Progenitor cell of endocrine pancreas (in vitro differentiated cells): ENCODE results near the gene NUDT5. TPM values are rescaled to one million over a fixed set of nuclear protein-coding genes. Genes with fewer than 3 reads are reported as not detected.
A peak's percentile ranks its signal among the peaks of the same experiment; 100 is the strongest.

Experiments used
- DNase-seq: peaks from one replicate; pipeline ENCODE4 v3.0.0; 2021; ENCODE audit warnings: low spot score; ENCODE audit not compliant: unreplicated experiment
- H3K27ac Mint-ChIP-seq: 2 replicates; pipeline ENCODE4 v1.8.0; 2021; ENCODE audit warnings: mild to moderate bottlenecking, moderate library complexity, mixed read lengths
- H3K27me3 Mint-ChIP-seq: 2 replicates; pipeline ENCODE4 v1.8.0; 2021; ENCODE audit warnings: mixed read lengths
- H3K36me3 Mint-ChIP-seq: 2 replicates; pipeline ENCODE4 v1.8.0; 2022; ENCODE audit warnings: mixed read lengths; ENCODE audit not compliant: insufficient read depth
- H3K4me1 Mint-ChIP-seq: 2 replicates; pipeline ENCODE4 v1.8.0; 2021; ENCODE audit warnings: low read depth, mixed read lengths
- H3K4me3 Mint-ChIP-seq: 2 replicates; pipeline ENCODE4 v1.8.0; 2021; ENCODE audit warnings: low read depth, mild to moderate bottlenecking, moderate library complexity, mixed read lengths
- H3K9me3 Mint-ChIP-seq: 2 replicates; pipeline ENCODE4 v1.8.0; 2021; ENCODE audit warnings: low read depth, mixed read lengths
- CTCF ChIP-seq: fragments of 200-600 bp; sonication (generic); IDR thresholded peaks from one replicate; pipeline ENCODE4 v1.5.0; 2021; ENCODE audit warnings: antibody characterized with exemption, mild to moderate bottlenecking; ENCODE audit not compliant: unreplicated experiment
- total RNA-seq: library from RNA; stranded (reverse); gene quantifications from 2 replicates; pipeline ENCODE4 v1.2.1, GENCODE V29; 2021

Gene NUDT5
- total RNA-seq, 1 donor from 2014 or later = 56.5 TPM

- H3K4me3 Mint-ChIP-seq = no peak overlapping the region
- no peak for TF ChIP-seq CTCF
- no peaks in the 10 kb centered on the region for H3K9me3 Mint-ChIP-seq
- peaks cover 19% of the 10 kb centered on the region for H3K36me3 Mint-ChIP-seq
- H3K27ac Mint-ChIP-seq = no peak overlapping the region
- peaks cover 6% of the 10 kb centered on the region for H3K4me1 Mint-ChIP-seq
- no peak for DNase-seq
- H3K27me3 Mint-ChIP-seq = no peaks in the 10 kb centered on the region
These were observed 5.9 kb upstream of the NUDT5 start for GRCh38 chr10:12201543-12201942.

GRCh38 chr10:12200850-12201249 lies 5.2 kb upstream of the NUDT5 start:
- DNase-seq = no peak
- no peak overlapping the region for H3K27ac Mint-ChIP-seq
- H3K27me3 Mint-ChIP-seq = no peaks in the 10 kb centered on the region
- no peaks in the 10 kb centered on the region for H3K9me3 Mint-ChIP-seq
- H3K36me3 Mint-ChIP-seq = peaks cover 17% of the 10 kb centered on the region
- H3K4me1 Mint-ChIP-seq = peaks cover 12% of the 10 kb centered on the region
- no peak overlapping the region for H3K4me3 Mint-ChIP-seq
- no peak for TF ChIP-seq CTCF

GRCh38 chr10:12198156-12198555 lies 2.5 kb upstream of the NUDT5 start:
- H3K27me3 Mint-ChIP-seq = no peaks in the 10 kb centered on the region
- no peak overlapping the region for H3K27ac Mint-ChIP-seq
- H3K4me3 Mint-ChIP-seq = peak overlapping the region; percentile 46
- peaks cover 10% of the 10 kb centered on the region for H3K36me3 Mint-ChIP-seq
- TF ChIP-seq CTCF = no peak
- H3K9me3 Mint-ChIP-seq = no peaks in the 10 kb centered on the region
- no peak for DNase-seq
- peaks cover 21% of the 10 kb centered on the region for H3K4me1 Mint-ChIP-seq

GRCh38 chr10:12196531-12197211 lies 980 bp upstream of the NUDT5 start:
- Mint-ChIP-seq H3K27me3 (no peaks in the 10 kb centered on the region), H3K36me3 (peaks cover 11% of the 10 kb centered on the region), H3K4me3 (peak overlapping the region; percentile 97), H3K27ac (peak overlapping the region; percentile 92), H3K4me1 (peaks cover 21% of the 10 kb centered on the region), H3K9me3 (no peaks in the 10 kb centered on the region)
- TF ChIP-seq CTCF = no peak
- DNase-seq = no peak

GRCh38 chr10:12195281-12195602 lies 449 bp downstream of the NUDT5 start:
- H3K4me1 Mint-ChIP-seq = peaks cover 21% of the 10 kb centered on the region
- peak overlapping the region; percentile 97 for H3K4me3 Mint-ChIP-seq
- no peak for DNase-seq
- peaks cover 6% of the 10 kb centered on the region for H3K36me3 Mint-ChIP-seq
- H3K27ac Mint-ChIP-seq = peak overlapping the region; percentile 92
- no peaks in the 10 kb centered on the region for H3K9me3 Mint-ChIP-seq
- H3K27me3 Mint-ChIP-seq = no peaks in the 10 kb centered on the region
- TF ChIP-seq CTCF = no peak
